Adipose tissue (tissue), 3 donors: ENCODE results near the gene TBC1D25. TPM values are rescaled to one million over a fixed set of nuclear protein-coding genes. Genes with fewer than 3 reads are reported as not detected.
"Not testable (repeated sequence)": the region's sequence is repeated elsewhere in the genome, so short reads cannot be mapped to it uniquely, and the experiment has no call there.

Experiments
- H3K27ac ChIP-seq: one replicate; pipeline ENCODE4 v1.5.1; 2013; ENCODE audit warnings: low read depth, low read length
- WGBS, 3 donors: extraction: QIAGEN DNeasy Blood & Tissue Kit; methylation state at CpG; one replicate each; pipeline ENCODE4 v1.1.7; 2013; 5-methylcytosine and 5-hydroxymethylcytosine counted together
- polyA plus RNA-seq, 3 donors: library from polyadenylated mRNA; stranded (reverse); fragments of 200-250 nt; gene quantifications; one replicate each; pipeline ENCODE4 v1.2.3, GENCODE V29; 2013
- donor health status: healthy with polysubstance abuse.
- donor health status: Bipolar disorder and iron deficiency.
- donor health status: healthy.

TBC1D25 gene
- polyA plus RNA-seq, 3 donors: 5.5 to 11.7 (median 7.6) TPM

- H3K27ac ChIP-seq: no peak overlapping the region
- WGBS, 3 donors: 67 to 89% (median 85%) methylated on average over 7 of the region's 7 CpGs
These were observed 966 bp downstream of the TBC1D25 start for GRCh38 chrX:48540480-48540879.

- 81 to 83% (median 82%) methylated on average over 10 of the region's 10 CpGs for WGBS, 3 donors
- H3K27ac ChIP-seq: no peak overlapping the region
These were observed 1.8 kb downstream of the TBC1D25 start for GRCh38 chrX:48541140-48541814.

GRCh38 chrX:48548871-48549270 lies 9.4 kb downstream of the TBC1D25 start:
- WGBS, 3 donors: 72 to 96% (median 90%) methylated on average over 3 of the region's 3 CpGs
- no peak overlapping the region for H3K27ac ChIP-seq

- 66 to 86% (median 71%) methylated on average over 7 to 9 of the region's 9 CpGs for whole genome bisulfite sequencing, 3 donors
- not testable (repeated sequence) for H3K27ac ChIP-seq
These were observed 16.3 kb downstream of the TBC1D25 start for GRCh38 chrX:48555731-48556325.

- H3K27ac ChIP-seq: no peak overlapping the region
- 70 to 81% (median 76%) methylated on average over 4 of the region's 4 CpGs for WGBS, 3 donors
These were observed 18.8 kb downstream of the TBC1D25 start for GRCh38 chrX:48558271-48558670.

GRCh38 chrX:48559636-48560035 lies 20.1 kb downstream of the TBC1D25 start:
- no peak overlapping the region for H3K27ac ChIP-seq
- WGBS, 3 donors: 93 to 97% (median 94%) methylated on average over 14 to 24 of the region's 24 CpGs

GRCh38 chrX:48560056-48560455 lies 20.5 kb downstream of the TBC1D25 start:
- 91 to 96% (median 92%) methylated on average over 9 to 14 of the region's 14 CpGs for WGBS, 3 donors
- no peak overlapping the region for H3K27ac ChIP-seq

GRCh38 chrX:48560681-48561080 lies 21.2 kb downstream of the TBC1D25 start:
- H3K27ac ChIP-seq: no peak overlapping the region
- WGBS, 3 donors: 93 to 99% (median 98%) methylated on average over 12 of the region's 12 CpGs

- WGBS, 3 donors: 47 to 87% (median 52%) methylated on average over 1 of the region's 1 CpG
- H3K27ac ChIP-seq: no peak overlapping the region
These were observed 30.4 kb downstream of the TBC1D25 start for GRCh38 chrX:48569958-48570357.

GRCh38 chrX:48573690-48574269 lies 34.3 kb downstream of the TBC1D25 start:
- H3K27ac ChIP-seq: peak overlapping the region; percentile 79
- WGBS, 3 donors: 29 to 42% (median 31%) methylated on average over 19 of the region's 19 CpGs

- peak within 1 kb of the TSS; percentile 79 for H3K27ac ChIP-seq
- WGBS, 3 donors: 0 to 37% (median 0%) methylated on average over 53 to 71 of the region's 71 CpGs
These were observed 35.1 kb downstream of the TBC1D25 start, which contains the start of gene RBM3 for GRCh38 chrX:48574270-48575266. RBM3 (plus strand) TSS chrX:48574484; CDS start chrX:48575181, 697 bp downstream.

GRCh38 chrX:48575642-48576041 lies 36.1 kb downstream of the TBC1D25 start:
- no peak overlapping the region for H3K27ac ChIP-seq
- WGBS, 3 donors: 67 to 78% (median 77%) methylated on average over 13 of the region's 13 CpGs

GRCh38 chrX:48576108-48576507 lies 36.6 kb downstream of the TBC1D25 start:
- 61 to 68% (median 62%) methylated on average over 6 of the region's 6 CpGs for WGBS, 3 donors
- H3K27ac ChIP-seq: no peak overlapping the region

GRCh38 chrX:48578661-48579128 lies 39.2 kb downstream of the TBC1D25 start:
- 56 to 78% (median 67%) methylated on average over 2 of the region's 2 CpGs for WGBS, 3 donors
- H3K27ac ChIP-seq: no peak overlapping the region

GRCh38 chrX:48579259-48579658 lies 39.7 kb downstream of the TBC1D25 start:
- no peak overlapping the region for H3K27ac ChIP-seq
- 63 to 91% (median 83%) methylated on average over 3 of the region's 3 CpGs for WGBS, 3 donors

- no peak overlapping the region for H3K27ac ChIP-seq
- WGBS, 3 donors: 79 to 100% (median 100%) methylated on average over 1 of the region's 1 CpG
These were observed 41.1 kb downstream of the TBC1D25 start for GRCh38 chrX:48580662-48581061.

GRCh38 chrX:48584698-48585097 lies 45.2 kb downstream of the TBC1D25 start:
- no peak overlapping the region for H3K27ac ChIP-seq
- 45 to 64% (median 46%) methylated on average over 2 of the region's 2 CpGs for WGBS, 3 donors

- WGBS, 3 donors: 42 to 63% (median 61%) methylated on average over 13 of the region's 13 CpGs
- H3K27ac ChIP-seq: no peak overlapping the region
These were observed 50.1 kb downstream of the TBC1D25 start for GRCh38 chrX:48589482-48590162.
